ENCODE data around the gene CCR7.

Gene CCR7

GRCh38 chr17:40525294-40525693 is 40.0 kb downstream of the CCR7 start:
- no peak overlapping the region for H3K4me3 ChIP-seq (ENCODE audit: control insufficient read depth, low read depth, low read length)
- no peak for TF ChIP-seq CTCF (IDR thresholded peaks at IDR 0.05; ENCODE audit: control insufficient read depth, insufficient read depth, low read depth, low read length, missing control alignments)
- no peak for DNase-seq (ENCODE audit: low read depth)

- H3K4me3 ChIP-seq (ENCODE audit: control insufficient read depth, low read depth, low read length), result no peak overlapping the region
- no peak for TF ChIP-seq CTCF (IDR thresholded peaks at IDR 0.05; ENCODE audit: control insufficient read depth, insufficient read depth, low read depth, low read length, missing control alignments)
- DNase-seq (ENCODE audit: low read depth), result no peak
Observed at GRCh38 chr17:40524243-40524965, 40.9 kb downstream of the CCR7 start.

GRCh38 chr17:40522961-40523310 is 42.3 kb downstream of the CCR7 start:
- H3K4me3 ChIP-seq (ENCODE audit: control insufficient read depth, low read depth, low read length), result no peak overlapping the region
- TF ChIP-seq CTCF (IDR thresholded peaks at IDR 0.05; ENCODE audit: control insufficient read depth, insufficient read depth, low read depth, low read length, missing control alignments), result no peak
- no peak for DNase-seq (ENCODE audit: low read depth)

GRCh38 chr17:40522250-40522960 is 42.9 kb downstream of the CCR7 start:
- no peak for TF ChIP-seq CTCF (IDR thresholded peaks at IDR 0.05; ENCODE audit: control insufficient read depth, insufficient read depth, low read depth, low read length, missing control alignments)
- DNase-seq (ENCODE audit: low read depth), result no peak

GRCh38 chr17:40520991-40521453 is 44.2 kb downstream of the CCR7 start:
- no peak for TF ChIP-seq CTCF (IDR thresholded peaks at IDR 0.05; ENCODE audit: control insufficient read depth, insufficient read depth, low read depth, low read length, missing control alignments)
- no peak for DNase-seq (ENCODE audit: low read depth)
- no peak overlapping the region for H3K4me3 ChIP-seq (ENCODE audit: control insufficient read depth, low read depth, low read length)

More at GRCh38 chr17:40522250-40522960, 42.9 kb downstream of the CCR7 start:
- H3K4me3 ChIP-seq (ENCODE audit: control insufficient read depth, low read depth, low read length), result no peak overlapping the region

- DNase-seq (ENCODE audit: low read depth), result no peak
Observed at GRCh38 chr17:40519089-40519775, 46.0 kb downstream of the CCR7 start.

More at GRCh38 chr17:40519089-40519775, 46.0 kb downstream of the CCR7 start:
- TF ChIP-seq CTCF (IDR thresholded peaks at IDR 0.05; ENCODE audit: control insufficient read depth, insufficient read depth, low read depth, low read length, missing control alignments), result no peak
- H3K4me3 ChIP-seq (ENCODE audit: control insufficient read depth, low read depth, low read length), result no peak overlapping the region

Measured in AG09309 (cell line).